ENCODE measurements around the gene PUS1.

The PUS1 gene

GRCh38 chr12:131907379-131908091, 21.5 kb upstream of the PUS1 start:
- TF ChIP-seq MAX (IDR thresholded peaks at IDR 0.05; ENCODE audit: low read depth, low read length): no peak

GRCh38 chr12:131908092-131909080, 20.7 kb upstream of the PUS1 start:
- TF ChIP-seq CTCF (IDR thresholded peaks at IDR 0.05; ENCODE audit: low read depth, low read length) (no peak), POLR2A (IDR thresholded peaks at IDR 0.05; ENCODE audit: extremely low read depth, insufficient read length) (no peak), MAX (IDR thresholded peaks at IDR 0.05; ENCODE audit: low read depth, low read length) (no peak), MYC (IDR thresholded peaks at IDR 0.05; ENCODE audit: low read depth, low read length) (no peak)

More at GRCh38 chr12:131907379-131908091, 21.5 kb upstream of the PUS1 start:
- no peak overlapping the region for H3K4me3 ChIP-seq (ENCODE audit: low read depth, low read length)
- DNase-seq (ENCODE audit: low read depth): no peak

GRCh38 chr12:131909081-131909751, 19.9 kb upstream of the PUS1 start:
- TF ChIP-seq MAX (IDR thresholded peaks at IDR 0.05; ENCODE audit: low read depth, low read length): no peak
- no peak for TF ChIP-seq POLR2A (IDR thresholded peaks at IDR 0.05; ENCODE audit: extremely low read depth, insufficient read length)
- TF ChIP-seq CTCF (IDR thresholded peaks at IDR 0.05; ENCODE audit: low read depth, low read length): no peak
- TF ChIP-seq MYC (IDR thresholded peaks at IDR 0.05; ENCODE audit: low read depth, low read length): no peak
- DNase-seq (ENCODE audit: low read depth): no peak
- H3K4me3 ChIP-seq (ENCODE audit: low read depth, low read length): no peak overlapping the region

More at GRCh38 chr12:131908092-131909080, 20.7 kb upstream of the PUS1 start:
- H3K4me3 ChIP-seq (ENCODE audit: low read depth, low read length): no peak overlapping the region
- DNase-seq (ENCODE audit: low read depth): no peak

GRCh38 chr12:131909752-131910219, 19.3 kb upstream of the PUS1 start:
- no peak for DNase-seq (ENCODE audit: low read depth)
- TF ChIP-seq CTCF (IDR thresholded peaks at IDR 0.05; ENCODE audit: low read depth, low read length): no peak
- no peak for TF ChIP-seq MAX (IDR thresholded peaks at IDR 0.05; ENCODE audit: low read depth, low read length)
- no peak for TF ChIP-seq POLR2A (IDR thresholded peaks at IDR 0.05; ENCODE audit: extremely low read depth, insufficient read length)
- no peak for TF ChIP-seq MYC (IDR thresholded peaks at IDR 0.05; ENCODE audit: low read depth, low read length)
- H3K4me3 ChIP-seq (ENCODE audit: low read depth, low read length): no peak overlapping the region

GRCh38 chr12:131910302-131911027, 18.6 kb upstream of the PUS1 start:
- TF ChIP-seq POLR2A (IDR thresholded peaks at IDR 0.05; ENCODE audit: extremely low read depth, insufficient read length): no peak
- TF ChIP-seq MAX (IDR thresholded peaks at IDR 0.05; ENCODE audit: low read depth, low read length): no peak
- no peak for TF ChIP-seq CTCF (IDR thresholded peaks at IDR 0.05; ENCODE audit: low read depth, low read length)
- no peak for TF ChIP-seq MYC (IDR thresholded peaks at IDR 0.05; ENCODE audit: low read depth, low read length)
- H3K4me3 ChIP-seq (ENCODE audit: low read depth, low read length): no peak overlapping the region
- no peak for DNase-seq (ENCODE audit: low read depth)

All from NB4 (cell line).